Measurements from ENCODE around the gene ADGRF1.

The ADGRF1 gene

GRCh38 chr6:46961232-46961631, 80.9 kb downstream of the ADGRF1 start:
- no peak for TF ChIP-seq CTCF (IDR thresholded peaks at IDR 0.05; ENCODE audit: control insufficient read depth, extremely low read depth, insufficient read depth)
- DNase-seq (ENCODE audit: low read depth), result no peak
- no peak overlapping the region for H3K4me3 ChIP-seq (ENCODE audit: low read depth, low read length)

GRCh38 chr6:46959419-46959818, 82.7 kb downstream of the ADGRF1 start:
- no peak overlapping the region for H3K4me3 ChIP-seq (ENCODE audit: low read depth, low read length)
- DNase-seq (ENCODE audit: low read depth), result no peak
- TF ChIP-seq CTCF (IDR thresholded peaks at IDR 0.05; ENCODE audit: control insufficient read depth, extremely low read depth, insufficient read depth), result no peak

- no peak for TF ChIP-seq CTCF (IDR thresholded peaks at IDR 0.05; ENCODE audit: control insufficient read depth, extremely low read depth, insufficient read depth)
- DNase-seq (ENCODE audit: low read depth), result no peak
These were observed 85.7 kb downstream of the ADGRF1 start for GRCh38 chr6:46956409-46956808.

DNA sequence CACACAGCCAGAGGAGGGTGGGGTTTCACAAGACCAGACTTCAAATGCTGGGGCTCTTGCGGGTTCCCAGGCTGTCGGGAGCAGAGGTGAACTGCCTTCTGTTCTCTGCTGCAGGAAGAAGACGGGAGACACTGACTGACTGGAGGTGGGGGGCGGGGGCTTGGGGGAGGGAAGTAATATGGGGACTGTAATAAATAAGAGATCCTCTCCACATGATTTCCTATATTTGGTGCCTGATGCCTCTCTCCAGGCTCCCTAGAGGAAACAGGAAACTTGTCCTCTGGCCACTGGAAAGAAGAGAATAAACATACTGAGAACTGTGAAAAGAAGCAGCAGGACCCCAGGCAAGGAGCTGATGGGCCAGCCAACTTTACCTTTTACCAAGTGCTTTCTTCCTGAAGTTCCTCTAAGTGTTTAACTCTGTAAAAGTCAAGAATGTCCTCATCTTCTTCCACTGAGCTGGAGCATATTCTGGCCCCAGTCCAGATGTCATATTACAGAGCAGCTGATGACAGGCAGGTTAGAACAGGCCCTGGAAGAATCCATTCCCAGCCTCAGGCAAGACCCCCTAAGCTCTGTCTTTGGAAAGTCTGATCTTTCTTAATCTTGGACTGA, 87.2 kb downstream of the ADGRF1 start:
- no peak overlapping the region for H3K4me3 ChIP-seq (ENCODE audit: low read depth, low read length)
- DNase-seq (ENCODE audit: low read depth), result no peak
- no peak for TF ChIP-seq CTCF (IDR thresholded peaks at IDR 0.05; ENCODE audit: control insufficient read depth, extremely low read depth, insufficient read depth)

More at GRCh38 chr6:46956409-46956808, 85.7 kb downstream of the ADGRF1 start:
- H3K4me3 ChIP-seq (ENCODE audit: low read depth, low read length), result no peak overlapping the region

DNA sequence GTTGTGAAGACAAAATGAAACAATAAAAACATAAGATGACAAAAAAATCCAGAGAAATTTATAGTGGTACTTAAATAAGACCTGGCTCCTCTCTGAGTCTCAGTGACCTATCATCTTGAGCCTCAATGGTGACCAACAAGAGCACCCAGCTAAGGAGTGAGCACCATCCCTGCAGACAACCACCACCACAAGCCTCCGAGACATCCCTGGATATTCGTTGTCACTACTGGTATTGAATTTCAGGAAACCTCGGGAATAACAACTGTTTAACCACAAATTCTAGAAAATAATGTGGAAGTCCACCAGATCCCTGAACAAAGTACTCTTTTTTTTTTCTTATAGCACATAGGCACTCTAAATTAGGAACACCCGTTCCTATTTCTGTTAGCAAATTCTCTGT, 88.2 kb downstream of the ADGRF1 start:
- no peak for TF ChIP-seq CTCF (IDR thresholded peaks at IDR 0.05; ENCODE audit: control insufficient read depth, extremely low read depth, insufficient read depth)
- H3K4me3 ChIP-seq (ENCODE audit: low read depth, low read length), result no peak overlapping the region
- no peak for DNase-seq (ENCODE audit: low read depth)

- no peak for TF ChIP-seq CTCF (IDR thresholded peaks at IDR 0.05; ENCODE audit: control insufficient read depth, extremely low read depth, insufficient read depth)
- DNase-seq (ENCODE audit: low read depth), result no peak
- H3K4me3 ChIP-seq (ENCODE audit: low read depth, low read length), result no peak overlapping the region
These were observed 92.4 kb downstream of the ADGRF1 start for GRCh38 chr6:46949632-46950280.

DNA sequence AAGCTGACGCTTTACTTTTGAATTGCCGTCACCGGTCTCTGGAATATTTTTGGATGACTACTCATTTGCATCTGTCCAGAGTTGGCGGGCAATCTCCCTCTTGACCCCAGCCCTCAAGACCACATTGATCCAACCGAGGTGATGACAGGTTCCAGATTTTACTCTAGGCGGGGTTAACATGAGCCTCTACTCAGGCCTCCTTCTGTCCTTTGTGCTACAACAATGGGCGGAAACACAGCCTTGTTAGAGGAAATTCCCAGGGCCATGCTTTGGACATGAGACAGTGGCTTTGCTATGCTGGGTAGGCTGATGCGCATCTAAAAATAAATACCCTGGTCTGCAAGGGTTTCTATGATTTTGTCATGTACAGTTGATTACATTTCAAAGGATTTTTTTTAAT, 93.4 kb downstream of the ADGRF1 start:
- H3K4me3 ChIP-seq (ENCODE audit: low read depth, low read length), result no peak overlapping the region
- no peak for DNase-seq (ENCODE audit: low read depth)
- no peak for TF ChIP-seq CTCF (IDR thresholded peaks at IDR 0.05; ENCODE audit: control insufficient read depth, extremely low read depth, insufficient read depth)
